ENCODE results near the gene PSMA5. TPM values are rescaled to one million over a fixed set of nuclear protein-coding genes. Genes with fewer than 3 reads are reported as not detected.

Gene PSMA5
- polyA plus RNA-seq, 2 of the 4 experiments (the other 2 are of a cell fraction) = 93.7 to 140 TPM

GRCh38 chr1:109412551-109412950 lies 13.7 kb downstream of the PSMA5 start:
- TF ChIP-seq, protein P1, sequence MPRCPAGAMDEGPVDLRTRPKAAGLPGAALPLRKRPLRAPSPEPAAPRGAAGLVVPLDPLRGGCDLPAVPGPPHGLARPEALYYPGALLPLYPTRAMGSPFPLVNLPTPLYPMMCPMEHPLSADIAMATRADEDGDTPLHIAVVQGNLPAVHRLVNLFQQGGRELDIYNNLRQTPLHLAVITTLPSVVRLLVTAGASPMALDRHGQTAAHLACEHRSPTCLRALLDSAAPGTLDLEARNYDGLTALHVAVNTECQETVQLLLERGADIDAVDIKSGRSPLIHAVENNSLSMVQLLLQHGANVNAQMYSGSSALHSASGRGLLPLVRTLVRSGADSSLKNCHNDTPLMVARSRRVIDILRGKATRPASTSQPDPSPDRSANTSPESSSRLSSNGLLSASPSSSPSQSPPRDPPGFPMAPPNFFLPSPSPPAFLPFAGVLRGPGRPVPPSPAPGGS (IDR thresholded peaks at IDR 0.05) = no peak
- TF ChIP-seq ESRRA (IDR thresholded peaks at IDR 0.05; ENCODE audit: borderline replicate concordance, low read length) = no peak
- TF ChIP-seq RFX5 (IDR thresholded peaks at IDR 0.05) = no peak
- no peak for TF ChIP-seq USF2 (IDR thresholded peaks at IDR 0.05)
- TF ChIP-seq, protein P2, sequence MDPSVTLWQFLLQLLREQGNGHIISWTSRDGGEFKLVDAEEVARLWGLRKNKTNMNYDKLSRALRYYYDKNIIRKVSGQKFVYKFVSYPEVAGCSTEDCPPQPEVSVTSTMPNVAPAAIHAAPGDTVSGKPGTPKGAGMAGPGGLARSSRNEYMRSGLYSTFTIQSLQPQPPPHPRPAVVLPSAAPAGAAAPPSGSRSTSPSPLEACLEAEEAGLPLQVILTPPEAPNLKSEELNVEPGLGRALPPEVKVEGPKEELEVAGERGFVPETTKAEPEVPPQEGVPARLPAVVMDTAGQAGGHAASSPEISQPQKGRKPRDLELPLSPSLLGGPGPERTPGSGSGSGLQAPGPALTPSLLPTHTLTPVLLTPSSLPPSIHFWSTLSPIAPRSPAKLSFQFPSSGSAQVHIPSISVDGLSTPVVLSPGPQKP (IDR thresholded peaks at IDR 0.05; ENCODE audit: low read depth, low read length) = no peak
- TF ChIP-seq, protein P3, sequence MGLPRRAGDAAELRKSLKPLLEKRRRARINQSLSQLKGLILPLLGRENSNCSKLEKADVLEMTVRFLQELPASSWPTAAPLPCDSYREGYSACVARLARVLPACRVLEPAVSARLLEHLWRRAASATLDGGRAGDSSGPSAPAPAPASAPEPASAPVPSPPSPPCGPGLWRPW (IDR thresholded peaks at IDR 0.05) = no peak
- Histone ChIP-seq H3K4me1 (no peaks in the 10 kb centered on the region), H3K4me2 (no peak overlapping the region), H3K9me3 (no peaks in the 10 kb centered on the region), H3K27ac (no peak overlapping the region), H3K4me3 (no peak overlapping the region)
- WGBS (ENCODE audit: missing lambda C conversion rate) = 81% methylated on average over 2 of the region's 2 CpGs
- POLR2A ChIA-PET = no interaction called here
- DNase-seq (ENCODE audit: low read depth in 1 of 2, low spot score in 1 of 2) = no peak
- no peak for ATAC-seq
- CTCF ChIA-PET = interaction anchor here (0.6 to 1.6 kb wide), 3 partner anchors 13 to 149 kb away, joined by 3 to 4 read pairs (median 4); no protein-coding TSS in a partner anchor
- FAIRE-seq = no peak

DNA sequence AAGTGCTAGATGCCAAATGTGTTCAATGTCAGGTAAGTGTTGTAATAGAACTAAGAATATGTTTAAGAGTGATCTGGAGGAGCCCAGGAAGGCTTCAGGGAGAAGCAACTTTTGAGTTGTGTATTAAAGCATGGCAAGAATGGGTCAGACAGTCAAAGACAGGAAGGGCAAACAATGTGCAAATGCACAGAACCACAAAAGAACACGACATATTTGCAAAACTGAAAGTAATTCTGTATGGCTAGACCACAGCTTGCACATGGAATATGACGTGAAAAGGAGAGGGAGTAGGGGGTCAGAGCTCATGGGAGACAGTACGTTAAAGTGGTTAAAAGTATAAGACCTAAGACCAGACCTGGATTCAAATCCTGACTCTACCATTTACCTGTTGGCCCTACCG lies 21.4 kb downstream of the PSMA5 start:
- Histone ChIP-seq H3K4me3 (no peak overlapping the region), H3K9me3 (no peaks in the 10 kb centered on the region), H3K27ac (no peak overlapping the region), H3K4me1 (no peaks in the 10 kb centered on the region), H3K4me2 (no peak overlapping the region)
- TF ChIP-seq CHD4 (IDR thresholded peaks at IDR 0.05; ENCODE audit: borderline replicate concordance) = no peak
- TF ChIP-seq NR3C1 (IDR thresholded peaks at IDR 0.05) = no peak
- ATAC-seq = no peak
- WGBS (ENCODE audit: missing lambda C conversion rate) = 86% methylated on average over 4 of the region's 4 CpGs
- no peak for FAIRE-seq
- ChIA-PET CTCF (interaction anchor here (0.6 to 14.1 kb wide), 2 partner anchors 128 to 316 kb away, joined by 3 to 107 read pairs; no protein-coding TSS in a partner anchor), POLR2A (no interaction called here)
- no peak for DNase-seq (ENCODE audit: low read depth in 1 of 2, low spot score in 1 of 2)

GRCh38 chr1:109402025-109402424 lies 24.2 kb downstream of the PSMA5 start:
- POLR2A ChIA-PET = no interaction called here
- CTCF ChIA-PET = interaction anchor here (0.6 to 14.1 kb wide), 7 partner anchors 13 to 357 kb away, joined by 3 to 107 read pairs (median 3); no protein-coding TSS in a partner anchor
- TF ChIP-seq, protein P4, sequence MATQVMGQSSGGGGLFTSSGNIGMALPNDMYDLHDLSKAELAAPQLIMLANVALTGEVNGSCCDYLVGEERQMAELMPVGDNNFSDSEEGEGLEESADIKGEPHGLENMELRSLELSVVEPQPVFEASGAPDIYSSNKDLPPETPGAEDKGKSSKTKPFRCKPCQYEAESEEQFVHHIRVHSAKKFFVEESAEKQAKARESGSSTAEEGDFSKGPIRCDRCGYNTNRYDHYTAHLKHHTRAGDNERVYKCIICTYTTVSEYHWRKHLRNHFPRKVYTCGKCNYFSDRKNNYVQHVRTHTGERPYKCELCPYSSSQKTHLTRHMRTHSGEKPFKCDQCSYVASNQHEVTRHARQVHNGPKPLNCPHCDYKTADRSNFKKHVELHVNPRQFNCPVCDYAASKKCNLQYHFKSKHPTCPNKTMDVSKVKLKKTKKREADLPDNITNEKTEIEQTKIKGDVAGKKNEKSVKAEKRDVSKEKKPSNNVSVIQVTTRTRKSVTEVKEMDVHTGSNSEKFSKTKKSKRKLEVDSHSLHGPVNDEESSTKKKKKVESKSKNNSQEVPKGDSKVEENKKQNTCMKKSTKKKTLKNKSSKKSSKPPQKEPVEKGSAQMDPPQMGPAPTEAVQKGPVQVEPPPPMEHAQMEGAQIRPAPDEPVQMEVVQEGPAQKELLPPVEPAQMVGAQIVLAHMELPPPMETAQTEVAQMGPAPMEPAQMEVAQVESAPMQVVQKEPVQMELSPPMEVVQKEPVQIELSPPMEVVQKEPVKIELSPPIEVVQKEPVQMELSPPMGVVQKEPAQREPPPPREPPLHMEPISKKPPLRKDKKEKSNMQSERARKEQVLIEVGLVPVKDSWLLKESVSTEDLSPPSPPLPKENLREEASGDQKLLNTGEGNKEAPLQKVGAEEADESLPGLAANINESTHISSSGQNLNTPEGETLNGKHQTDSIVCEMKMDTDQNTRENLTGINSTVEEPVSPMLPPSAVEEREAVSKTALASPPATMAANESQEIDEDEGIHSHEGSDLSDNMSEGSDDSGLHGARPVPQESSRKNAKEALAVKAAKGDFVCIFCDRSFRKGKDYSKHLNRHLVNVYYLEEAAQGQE (IDR thresholded peaks at IDR 0.05) = no peak
- TF ChIP-seq ZFP36 (IDR thresholded peaks at IDR 0.05; ENCODE audit: borderline replicate concordance, partially characterized antibody) = no peak
- no peak for TF ChIP-seq FOSB (CRISPR knock-in tag; IDR thresholded peaks at IDR 0.05)
- TF ChIP-seq FOXS1 (CRISPR knock-in tag; IDR thresholded peaks at IDR 0.05) = no peak
- TF ChIP-seq, protein P5, sequence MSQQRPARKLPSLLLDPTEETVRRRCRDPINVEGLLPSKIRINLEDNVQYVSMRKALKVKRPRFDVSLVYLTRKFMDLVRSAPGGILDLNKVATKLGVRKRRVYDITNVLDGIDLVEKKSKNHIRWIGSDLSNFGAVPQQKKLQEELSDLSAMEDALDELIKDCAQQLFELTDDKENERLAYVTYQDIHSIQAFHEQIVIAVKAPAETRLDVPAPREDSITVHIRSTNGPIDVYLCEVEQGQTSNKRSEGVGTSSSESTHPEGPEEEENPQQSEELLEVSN (IDR thresholded peaks at IDR 0.05; ENCODE audit: borderline replicate concordance, low read depth) = no peak
- TF ChIP-seq, protein P6, sequence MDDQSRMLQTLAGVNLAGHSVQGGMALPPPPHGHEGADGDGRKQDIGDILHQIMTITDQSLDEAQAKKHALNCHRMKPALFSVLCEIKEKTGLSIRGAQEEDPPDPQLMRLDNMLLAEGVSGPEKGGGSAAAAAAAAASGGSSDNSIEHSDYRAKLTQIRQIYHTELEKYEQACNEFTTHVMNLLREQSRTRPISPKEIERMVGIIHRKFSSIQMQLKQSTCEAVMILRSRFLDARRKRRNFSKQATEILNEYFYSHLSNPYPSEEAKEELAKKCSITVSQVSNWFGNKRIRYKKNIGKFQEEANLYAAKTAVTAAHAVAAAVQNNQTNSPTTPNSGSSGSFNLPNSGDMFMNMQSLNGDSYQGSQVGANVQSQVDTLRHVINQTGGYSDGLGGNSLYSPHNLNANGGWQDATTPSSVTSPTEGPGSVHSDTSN (IDR thresholded peaks at IDR 0.05) = no peak
- Histone ChIP-seq H3K4me1 (peaks cover 13% of the 10 kb centered on the region), H3K9me3 (no peaks in the 10 kb centered on the region), H3K4me3 (no peak overlapping the region), H3K27ac (no peak overlapping the region), H3K4me2 (no peak overlapping the region)
- FAIRE-seq (no peak), DNase-seq (ENCODE audit: low read depth in 1 of 2, low spot score in 1 of 2) (no peak), ATAC-seq (no peak)
